SK-N-SH treated with all-trans-retinoic acid at 6 μM for 48 hours (cell line): ENCODE results near the gene EFCAB14.
"Not testable (repeated sequence)": the region's sequence is repeated elsewhere in the genome, so short reads cannot be mapped to it uniquely, and the experiment has no call there.

Source experiments
- ATAC-seq: fragments of 200-7000 bp; cut with Tn5 transposase; 3 replicates; pipeline ENCODE4 v1.9.1; 2020; ENCODE audit warnings: mild to moderate bottlenecking, moderate library complexity
- ARNTL ChIP-seq: fragments of 450-650 bp; formaldehyde crosslinking; IDR thresholded peaks from 2 replicates; pipeline ENCODE4 v1.5.0; 2020; ENCODE audit warnings: low read depth, mild to moderate bottlenecking, moderate library complexity, borderline replicate concordance
- BACH2 ChIP-seq: fragments of 250-450 bp; sonication (Bioruptor Pico); IDR thresholded peaks from 2 replicates; pipeline ENCODE4 v1.9.0; 2021; ENCODE audit warnings: mild to moderate bottlenecking, borderline replicate concordance
- ESRRG ChIP-seq: fragments of 250-450 bp; sonication (Bioruptor Pico); IDR thresholded peaks from 2 replicates; pipeline ENCODE4 v1.6.1; 2021; ENCODE audit warnings: mild to moderate bottlenecking
- ISL1 ChIP-seq: fragments of 250-450 bp; sonication (Bioruptor Pico); IDR thresholded peaks from 2 replicates; pipeline ENCODE4 v2.1.2; 2022; ENCODE audit warnings: mild to moderate bottlenecking, moderate library complexity
- OSR1 ChIP-seq: fragments of 250-450 bp; sonication (Bioruptor Pico); IDR thresholded peaks from 2 replicates; pipeline ENCODE4 v1.8.0; 2022; ENCODE audit warnings: moderate library complexity, mild to moderate bottlenecking, inconsistent platforms
- RARB ChIP-seq: fragments of 250-450 bp; sonication (Bioruptor Pico); IDR thresholded peaks from 2 replicates; pipeline ENCODE4 v1.8.0; 2021; ENCODE audit warnings: mild to moderate bottlenecking, moderate library complexity
- SNAI2 ChIP-seq: fragments of 250-450 bp; sonication (Bioruptor Pico); IDR thresholded peaks from 2 replicates; pipeline ENCODE4 v1.5.0; 2020; ENCODE audit warnings: mild to moderate bottlenecking, moderate library complexity
- TCF4 ChIP-seq: fragments of 250-450 bp; sonication (Bioruptor Pico); IDR thresholded peaks from 2 replicates; pipeline ENCODE4 v1.8.0; 2021; ENCODE audit warnings: mild to moderate bottlenecking, moderate library complexity, borderline replicate concordance
- TOX ChIP-seq: fragments of 250-450 bp; sonication (Bioruptor Pico); IDR thresholded peaks from 2 replicates; pipeline ENCODE4 v1.8.0; 2021; ENCODE audit warnings: mild to moderate bottlenecking, moderate library complexity, borderline replicate concordance
- ZC3H10 ChIP-seq: fragments of 250-450 bp; sonication (Bioruptor Pico); IDR thresholded peaks from 2 replicates; pipeline ENCODE4 v1.5.1; 2021; ENCODE audit warnings: mild to moderate bottlenecking, moderate library complexity
- ZFP30 ChIP-seq: fragments of 450-650 bp; formaldehyde crosslinking; IDR thresholded peaks from 2 replicates; pipeline ENCODE4 v1.5.0; 2022; ENCODE audit warnings: mild to moderate bottlenecking, moderate library complexity
- ZNF565 ChIP-seq: fragments of 450-650 bp; formaldehyde crosslinking; conservative IDR thresholded peaks from 2 replicates; pipeline ENCODE4 v1.5.0; 2020; ENCODE audit warnings: low read depth, mild to moderate bottlenecking, moderate library complexity
- ZNF70 ChIP-seq: fragments of 450-650 bp; formaldehyde crosslinking; IDR thresholded peaks from 2 replicates; pipeline ENCODE4 v1.5.0; 2020; ENCODE audit warnings: mild to moderate bottlenecking, moderate library complexity
- ZNF8 ChIP-seq: fragments of 450-650 bp; formaldehyde crosslinking; IDR thresholded peaks from 2 replicates; pipeline ENCODE4 v1.5.0; 2020; ENCODE audit warnings: mild to moderate bottlenecking, moderate library complexity
- TF ChIP-seq, protein P1 (sequence below): fragments of 250-450 bp; sonication (Bioruptor Pico); IDR thresholded peaks from 2 replicates; pipeline ENCODE4 v1.5.1; 2021; ENCODE audit warnings: mild to moderate bottlenecking, moderate library complexity
- TF ChIP-seq, protein P2 (sequence below): fragments of 250-450 bp; sonication (Bioruptor Pico); IDR thresholded peaks from 2 replicates; pipeline ENCODE4 v1.8.0; 2021; ENCODE audit warnings: low read depth, mild to moderate bottlenecking, moderate library complexity, borderline replicate concordance
- TF ChIP-seq, protein P3 (sequence below): fragments of 250-450 bp; sonication (Bioruptor Pico); IDR thresholded peaks from 2 replicates; pipeline ENCODE4 v1.5.0; 2020; ENCODE audit warnings: mild to moderate bottlenecking, moderate library complexity
- TF ChIP-seq, protein P4 (sequence below): fragments of 250-450 bp; sonication (Bioruptor Pico); IDR thresholded peaks from 2 replicates; pipeline ENCODE4 v1.5.1; 2020; ENCODE audit warnings: low read depth, mild to moderate bottlenecking, moderate library complexity
- TF ChIP-seq, protein P5 (sequence below): fragments of 250-450 bp; sonication (Bioruptor Pico); IDR thresholded peaks from 2 replicates; pipeline ENCODE4 v1.8.0; 2020; ENCODE audit warnings: mild to moderate bottlenecking, moderate library complexity, borderline replicate concordance

The EFCAB14 gene

DNA sequence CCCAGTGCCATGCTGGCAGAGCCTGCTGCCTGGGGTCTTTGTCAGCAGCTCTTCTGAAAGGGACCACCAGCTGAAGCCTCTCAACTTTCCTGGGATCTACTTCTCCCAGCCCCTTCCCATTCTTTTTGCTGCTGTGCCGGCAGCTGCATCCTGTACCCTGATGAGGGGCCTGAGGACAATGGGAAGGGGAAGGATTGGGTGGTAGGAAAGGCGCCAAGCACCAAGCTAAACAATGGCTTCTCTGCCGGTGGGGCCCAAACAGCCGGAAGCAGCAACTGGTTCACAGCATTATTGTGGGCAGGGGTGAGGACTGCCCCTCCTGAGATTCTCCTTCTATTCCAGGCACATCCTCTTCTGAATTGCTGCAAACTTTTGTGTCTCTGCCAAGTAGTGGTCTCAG, 5.0 kb upstream of the EFCAB14 start:
- TF ChIP-seq, protein P1, sequence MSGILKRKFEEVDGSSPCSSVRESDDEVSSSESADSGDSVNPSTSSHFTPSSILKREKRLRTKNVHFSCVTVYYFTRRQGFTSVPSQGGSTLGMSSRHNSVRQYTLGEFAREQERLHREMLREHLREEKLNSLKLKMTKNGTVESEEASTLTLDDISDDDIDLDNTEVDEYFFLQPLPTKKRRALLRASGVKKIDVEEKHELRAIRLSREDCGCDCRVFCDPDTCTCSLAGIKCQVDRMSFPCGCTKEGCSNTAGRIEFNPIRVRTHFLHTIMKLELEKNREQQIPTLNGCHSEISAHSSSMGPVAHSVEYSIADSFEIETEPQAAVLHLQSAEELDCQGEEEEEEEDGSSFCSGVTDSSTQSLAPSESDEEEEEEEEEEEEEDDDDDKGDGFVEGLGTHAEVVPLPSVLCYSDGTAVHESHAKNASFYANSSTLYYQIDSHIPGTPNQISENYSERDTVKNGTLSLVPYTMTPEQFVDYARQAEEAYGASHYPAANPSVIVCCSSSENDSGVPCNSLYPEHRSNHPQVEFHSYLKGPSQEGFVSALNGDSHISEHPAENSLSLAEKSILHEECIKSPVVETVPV (CRISPR knock-in tag), result no peak
- TF ChIP-seq, protein P2, sequence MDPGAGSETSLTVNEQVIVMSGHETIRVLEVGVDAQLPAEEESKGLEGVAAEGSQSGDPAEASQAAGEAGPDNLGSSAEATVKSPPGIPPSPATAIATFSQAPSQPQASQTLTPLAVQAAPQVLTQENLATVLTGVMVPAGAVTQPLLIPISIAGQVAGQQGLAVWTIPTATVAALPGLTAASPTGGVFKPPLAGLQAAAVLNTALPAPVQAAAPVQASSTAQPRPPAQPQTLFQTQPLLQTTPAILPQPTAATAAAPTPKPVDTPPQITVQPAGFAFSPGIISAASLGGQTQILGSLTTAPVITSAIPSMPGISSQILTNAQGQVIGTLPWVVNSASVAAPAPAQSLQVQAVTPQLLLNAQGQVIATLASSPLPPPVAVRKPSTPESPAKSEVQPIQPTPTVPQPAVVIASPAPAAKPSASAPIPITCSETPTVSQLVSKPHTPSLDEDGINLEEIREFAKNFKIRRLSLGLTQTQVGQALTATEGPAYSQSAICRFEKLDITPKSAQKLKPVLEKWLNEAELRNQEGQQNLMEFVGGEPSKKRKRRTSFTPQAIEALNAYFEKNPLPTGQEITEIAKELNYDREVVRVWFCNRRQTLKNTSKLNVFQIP (CRISPR knock-in tag), result no peak
- ATAC-seq, result no peak

DNA sequence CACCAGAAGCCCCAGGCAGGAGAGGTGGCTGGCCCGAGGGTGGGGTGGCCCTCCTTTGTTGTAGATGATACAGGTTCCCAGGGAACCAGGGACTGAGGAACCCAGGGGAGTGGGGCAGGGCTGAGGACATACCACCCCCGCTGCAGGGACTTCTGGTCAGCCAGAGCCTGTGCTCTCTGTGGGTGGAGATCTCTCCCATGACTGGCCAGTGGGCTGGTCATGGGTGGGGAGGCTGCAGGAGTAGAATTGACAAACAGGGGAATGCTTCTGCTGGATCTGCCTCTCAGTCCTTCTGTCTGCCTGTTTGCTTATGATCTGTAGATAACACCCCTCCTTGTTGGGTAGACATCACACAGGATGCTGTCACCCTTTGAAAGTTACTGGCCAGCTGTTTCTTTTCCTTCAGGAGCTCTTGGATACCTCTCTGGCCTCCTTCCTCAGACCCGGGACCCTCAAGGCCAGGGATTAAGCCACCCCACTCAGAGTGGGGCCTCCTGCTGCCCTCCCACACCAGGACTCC, 2.8 kb upstream of the EFCAB14 start:
- no peak for ATAC-seq
- no peak for TF ChIP-seq TCF4 (CRISPR knock-in tag)
- no peak for TF ChIP-seq ZFP30
- TF ChIP-seq, protein P3, sequence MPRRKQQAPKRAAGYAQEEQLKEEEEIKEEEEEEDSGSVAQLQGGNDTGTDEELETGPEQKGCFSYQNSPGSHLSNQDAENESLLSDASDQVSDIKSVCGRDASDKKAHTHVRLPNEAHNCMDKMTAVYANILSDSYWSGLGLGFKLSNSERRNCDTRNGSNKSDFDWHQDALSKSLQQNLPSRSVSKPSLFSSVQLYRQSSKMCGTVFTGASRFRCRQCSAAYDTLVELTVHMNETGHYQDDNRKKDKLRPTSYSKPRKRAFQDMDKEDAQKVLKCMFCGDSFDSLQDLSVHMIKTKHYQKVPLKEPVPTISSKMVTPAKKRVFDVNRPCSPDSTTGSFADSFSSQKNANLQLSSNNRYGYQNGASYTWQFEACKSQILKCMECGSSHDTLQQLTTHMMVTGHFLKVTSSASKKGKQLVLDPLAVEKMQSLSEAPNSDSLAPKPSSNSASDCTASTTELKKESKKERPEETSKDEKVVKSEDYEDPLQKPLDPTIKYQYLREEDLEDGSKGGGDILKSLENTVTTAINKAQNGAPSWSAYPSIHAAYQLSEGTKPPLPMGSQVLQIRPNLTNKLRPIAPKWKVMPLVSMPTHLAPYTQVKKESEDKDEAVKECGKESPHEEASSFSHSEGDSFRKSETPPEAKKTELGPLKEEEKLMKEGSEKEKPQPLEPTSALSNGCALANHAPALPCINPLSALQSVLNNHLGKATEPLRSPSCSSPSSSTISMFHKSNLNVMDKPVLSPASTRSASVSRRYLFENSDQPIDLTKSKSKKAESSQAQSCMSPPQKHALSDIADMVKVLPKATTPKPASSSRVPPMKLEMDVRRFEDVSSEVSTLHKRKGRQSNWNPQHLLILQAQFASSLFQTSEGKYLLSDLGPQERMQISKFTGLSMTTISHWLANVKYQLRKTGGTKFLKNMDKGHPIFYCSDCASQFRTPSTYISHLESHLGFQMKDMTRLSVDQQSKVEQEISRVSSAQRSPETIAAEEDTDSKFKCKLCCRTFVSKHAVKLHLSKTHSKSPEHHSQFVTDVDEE, result no peak
- no peak for TF ChIP-seq BACH2
- TF ChIP-seq ZNF70 (CRISPR knock-in tag), result no peak
- TF ChIP-seq OSR1 (CRISPR knock-in tag), result no peak
- TF ChIP-seq RARB (CRISPR knock-in tag), result no peak
- no peak for TF ChIP-seq ISL1
- TF ChIP-seq, protein P4, sequence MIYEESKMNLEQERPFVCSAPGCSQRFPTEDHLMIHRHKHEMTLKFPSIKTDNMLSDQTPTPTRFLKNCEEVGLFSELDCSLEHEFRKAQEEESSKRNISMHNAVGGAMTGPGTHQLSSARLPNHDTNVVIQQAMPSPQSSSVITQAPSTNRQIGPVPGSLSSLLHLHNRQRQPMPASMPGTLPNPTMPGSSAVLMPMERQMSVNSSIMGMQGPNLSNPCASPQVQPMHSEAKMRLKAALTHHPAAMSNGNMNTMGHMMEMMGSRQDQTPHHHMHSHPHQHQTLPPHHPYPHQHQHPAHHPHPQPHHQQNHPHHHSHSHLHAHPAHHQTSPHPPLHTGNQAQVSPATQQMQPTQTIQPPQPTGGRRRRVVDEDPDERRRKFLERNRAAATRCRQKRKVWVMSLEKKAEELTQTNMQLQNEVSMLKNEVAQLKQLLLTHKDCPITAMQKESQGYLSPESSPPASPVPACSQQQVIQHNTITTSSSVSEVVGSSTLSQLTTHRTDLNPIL (CRISPR knock-in tag), result no peak
- TF ChIP-seq SNAI2 (CRISPR knock-in tag), result no peak
- TF ChIP-seq TOX, result no peak
- TF ChIP-seq, protein P1 (CRISPR knock-in tag), result no peak

DNA sequence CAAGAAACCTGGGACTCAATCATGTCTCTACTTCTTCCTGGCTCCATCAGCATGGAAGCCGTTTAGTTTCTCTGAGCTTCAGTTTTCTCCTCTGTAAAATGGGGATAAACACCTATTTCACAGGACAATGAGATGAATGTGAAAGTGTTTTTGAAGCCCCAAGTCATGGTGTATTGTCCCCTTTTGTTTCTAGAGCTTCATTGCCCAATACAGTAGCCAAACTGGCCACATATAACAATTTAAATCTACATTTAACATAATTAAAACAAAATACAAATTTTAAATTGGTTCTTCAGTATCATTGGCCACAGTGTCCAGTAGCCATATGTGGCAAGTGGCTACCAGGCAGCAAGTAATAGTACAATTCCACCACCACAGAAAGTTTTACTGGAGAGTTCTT, 2.3 kb upstream of the EFCAB14 start:
- no peak for TF ChIP-seq RARB (CRISPR knock-in tag)
- no peak for TF ChIP-seq TCF4 (CRISPR knock-in tag)
- TF ChIP-seq, protein P1 (CRISPR knock-in tag), result no peak
- TF ChIP-seq ZNF8 (CRISPR knock-in tag), result no peak
- no peak for TF ChIP-seq ISL1
- no peak for TF ChIP-seq TOX
- no peak for TF ChIP-seq ZNF70 (CRISPR knock-in tag)
- TF ChIP-seq, protein P5, sequence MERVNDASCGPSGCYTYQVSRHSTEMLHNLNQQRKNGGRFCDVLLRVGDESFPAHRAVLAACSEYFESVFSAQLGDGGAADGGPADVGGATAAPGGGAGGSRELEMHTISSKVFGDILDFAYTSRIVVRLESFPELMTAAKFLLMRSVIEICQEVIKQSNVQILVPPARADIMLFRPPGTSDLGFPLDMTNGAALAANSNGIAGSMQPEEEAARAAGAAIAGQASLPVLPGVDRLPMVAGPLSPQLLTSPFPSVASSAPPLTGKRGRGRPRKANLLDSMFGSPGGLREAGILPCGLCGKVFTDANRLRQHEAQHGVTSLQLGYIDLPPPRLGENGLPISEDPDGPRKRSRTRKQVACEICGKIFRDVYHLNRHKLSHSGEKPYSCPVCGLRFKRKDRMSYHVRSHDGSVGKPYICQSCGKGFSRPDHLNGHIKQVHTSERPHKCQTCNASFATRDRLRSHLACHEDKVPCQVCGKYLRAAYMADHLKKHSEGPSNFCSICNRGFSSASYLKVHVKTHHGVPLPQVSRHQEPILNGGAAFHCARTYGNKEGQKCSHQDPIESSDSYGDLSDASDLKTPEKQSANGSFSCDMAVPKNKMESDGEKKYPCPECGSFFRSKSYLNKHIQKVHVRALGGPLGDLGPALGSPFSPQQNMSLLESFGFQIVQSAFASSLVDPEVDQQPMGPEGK (CRISPR knock-in tag), result no peak
- TF ChIP-seq, protein P4 (CRISPR knock-in tag), result no peak
- TF ChIP-seq SNAI2 (CRISPR knock-in tag), result no peak
- TF ChIP-seq ZC3H10, result no peak
- TF ChIP-seq ESRRG (CRISPR knock-in tag), result no peak
- no peak for TF ChIP-seq BACH2
- TF ChIP-seq OSR1 (CRISPR knock-in tag), result no peak
- no peak for TF ChIP-seq ZFP30
- no peak for TF ChIP-seq ARNTL (CRISPR knock-in tag)
- TF ChIP-seq ZNF565 (CRISPR knock-in tag), result no peak
- TF ChIP-seq, all 23 proteins: peak for 0

DNA sequence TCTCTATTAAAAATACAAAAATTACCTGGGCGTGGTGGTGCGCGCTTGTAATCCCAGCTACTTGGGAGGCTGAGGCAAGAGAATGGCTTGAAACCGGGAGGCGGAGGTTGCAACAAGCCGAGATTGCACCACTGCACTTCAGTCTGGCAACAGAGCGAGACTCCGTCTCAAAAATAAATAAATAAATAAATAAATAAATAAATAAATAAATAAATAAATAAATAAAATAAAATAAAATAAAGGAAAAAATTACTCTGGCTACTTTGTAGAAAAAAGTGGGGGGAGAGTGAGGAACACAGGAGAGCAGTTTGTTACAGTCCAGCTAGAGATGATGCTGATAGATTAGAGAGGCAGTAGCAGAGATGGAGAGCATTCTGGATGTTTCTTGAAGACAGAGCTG, 1.4 kb upstream of the EFCAB14 start:
- ATAC-seq, result not testable (repeated sequence)

More for the DNA sequence above, 2.3 kb upstream of the EFCAB14 start:
- no peak for ATAC-seq
